ENCODE results near the gene TEX2. TPM values are rescaled to one million over a fixed set of nuclear protein-coding genes. Genes with fewer than 3 reads are reported as not detected.

TEX2 gene
- total and polyA plus RNA-seq, 9 of the 15 experiments (the other 6 are each of a cell fraction or from before 2014, with no cell fraction given) = 4.1 to 27.6 (median 19.3) TPM

GRCh38 chr17:64213995-64214811, 48.9 kb downstream of the TEX2 start:
- ChIA-PET POLR2A (interaction anchor here (0.7 to 1.6 kb wide), 3 partner anchors 10 to 58 kb away, joined by 3 to 5 read pairs (median 3); no protein-coding TSS in a partner anchor), CTCF (ENCODE audit: low intra/inter-chr PET ratio) (no interaction called here)
- Histone ChIP-seq H3K27me3 (ENCODE audit: control insufficient read depth in 2 of 2, insufficient read depth in 2 of 2, low read length in 2 of 2) (no peaks in the 10 kb centered on the region), H3K9me1 (ENCODE audit: control insufficient read depth, insufficient read depth, low read length) (no peaks in the 10 kb centered on the region), H3K9ac (ENCODE audit: insufficient read depth in 1 of 2, low read depth in 2 of 2, low read length in 2 of 2) (peak overlapping the region; percentile 35 to 78), H2AFZ (ENCODE audit: low read depth, low read length) (peak overlapping the region; percentile 53), H3K4me2 (ENCODE audit: insufficient read depth, low read length) (peak overlapping the region; percentile 71), H3K27ac (ENCODE audit: extremely low read depth, low read depth, low read length) (peak overlapping the region; percentile 70), H3K79me2 (ENCODE audit: control insufficient read depth, insufficient read depth, low read length) (peaks cover 82% of the 10 kb centered on the region), H3K4me3 (no peak overlapping the region), H3K4me1 (replicated peaks in 1 of 2; ENCODE audit: control insufficient read depth in 2 of 2, insufficient read depth in 2 of 2, low read length in 2 of 2) (peaks cover 27 to 48% of the 10 kb centered on the region in 2 experiments; a peak in 4 of 5 replicates), H4K20me1 (replicated peaks; ENCODE audit: control insufficient read depth, insufficient read depth, low read length) (no peaks in the 10 kb centered on the region), H3K9me3 (replicated peaks; ENCODE audit: control insufficient read depth, insufficient read depth, low read depth, low read length) (no peaks in the 10 kb centered on the region), H3K36me3 (ENCODE audit: control insufficient read depth, insufficient read depth, low read length) (peaks cover 34% of the 10 kb centered on the region)
- WGBS (ENCODE audit: insufficient coverage, low coverage, missing lambda C conversion rate) = 7% methylated on average over 14 of the region's 14 CpGs
- DNase-seq (ENCODE audit: extremely low read depth in 1 of 4, low spot score in 3 of 4) (peak; percentile 47 to 87 (median 65)), ATAC-seq (peak; percentile 78), FAIRE-seq (peak; percentile 92)
- no TSS peak for BruUV-seq (replicated peaks)
- in situ Hi-C loops (cut with MboI) = no loop called here
- intact Hi-C loops (cut with micrococcal nuclease) = loop anchor here (5.0 kb wide), 1 partner anchor 48 kb away; the partner anchor contains the start of gene TEX2
- TF ChIP-seq POLR2A (conservative IDR thresholded peaks at IDR 0.05) (no peak), NRF1 (conservative IDR thresholded peaks at IDR 0.05 in 1 of 2, IDR thresholded peaks at IDR 0.05 in 1 of 2) (no peak), HES1 (IDR thresholded peaks at IDR 0.05; ENCODE audit: low read depth) (peak; percentile 84), HOXB6 (CRISPR knock-in tag; IDR thresholded peaks at IDR 0.05; ENCODE audit: borderline replicate concordance) (no peak), SNRNP70 (optimal IDR thresholded peaks at IDR 0.05; ENCODE audit: low read depth, low read length) (no peak), ADNP (tag; IDR thresholded peaks at IDR 0.05) (no peak), SMAD2 (IDR thresholded peaks at IDR 0.05; ENCODE audit: low read depth, low read length) (no peak), PKNOX1 (IDR thresholded peaks at IDR 0.05) (peak; percentile 77), MCM2 (IDR thresholded peaks at IDR 0.05; ENCODE audit: low read depth) (no peak), ZNF316 (IDR thresholded peaks at IDR 0.05) (no peak), RBM15 (IDR thresholded peaks at IDR 0.05; ENCODE audit: insufficient read depth, low read length) (no peak), MCM3 (IDR thresholded peaks at IDR 0.05) (no peak), KAT2B (IDR thresholded peaks at IDR 0.05; ENCODE audit: low read depth, low read length) (no peak), ZNF280A (IDR thresholded peaks at IDR 0.05; ENCODE audit: low read depth, partially characterized antibody) (no peak), MTA2 (IDR thresholded peaks at IDR 0.05; ENCODE audit: low read depth) (peak; percentile 80), NCOA4 (IDR thresholded peaks at IDR 0.05; ENCODE audit: partially characterized antibody) (no peak), POLR2AphosphoS5 (IDR thresholded peaks at IDR 0.05; ENCODE audit: control insufficient read depth, insufficient read depth, low read depth, low read length) (peak; percentile 92), TGIF2 (CRISPR knock-in tag; IDR thresholded peaks at IDR 0.05) (0 out of 2 replicates have a peak, but pooled peaks have one; percentile 35), TFAM (CRISPR knock-in tag; conservative IDR thresholded peaks at IDR 0.05) (no peak)
